HG03064 (cell line): Measurements from ENCODE around the gene ERN1.

ENCODE experiments used
- ATAC-seq: cut with Tn5 transposase; IDR thresholded peaks from one replicate; pipeline ENCODE4 v1.9.1; 2021; ENCODE audit warnings: low read depth; ENCODE audit not compliant: unreplicated experiment

ERN1 gene

DNA sequence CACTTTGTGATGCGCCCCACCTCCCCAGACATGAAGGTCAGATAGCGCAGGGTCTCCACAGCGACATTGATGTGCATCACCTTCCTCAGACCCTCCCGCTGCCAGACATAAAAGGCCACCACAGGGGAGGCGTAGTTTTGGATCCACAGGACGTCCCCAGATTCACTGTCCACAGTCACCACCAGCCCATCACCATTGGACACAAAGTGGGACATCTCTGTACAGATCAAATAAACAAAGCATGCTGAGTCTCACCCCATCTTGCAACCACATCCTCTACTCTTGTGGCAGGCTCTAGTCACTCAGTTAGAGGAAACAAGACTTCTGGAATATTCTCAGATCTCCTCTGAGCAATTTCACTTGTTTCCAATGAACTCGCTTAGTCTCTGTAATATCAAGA, 63.2 kb downstream of the ERN1 start:
- no peak for ATAC-seq

GRCh38 chr17:64065161-64065560, 64.8 kb downstream of the ERN1 start:
- no peak for ATAC-seq

- no peak for ATAC-seq
Measured at GRCh38 chr17:64064331-64064730, 65.6 kb downstream of the ERN1 start.

DNA sequence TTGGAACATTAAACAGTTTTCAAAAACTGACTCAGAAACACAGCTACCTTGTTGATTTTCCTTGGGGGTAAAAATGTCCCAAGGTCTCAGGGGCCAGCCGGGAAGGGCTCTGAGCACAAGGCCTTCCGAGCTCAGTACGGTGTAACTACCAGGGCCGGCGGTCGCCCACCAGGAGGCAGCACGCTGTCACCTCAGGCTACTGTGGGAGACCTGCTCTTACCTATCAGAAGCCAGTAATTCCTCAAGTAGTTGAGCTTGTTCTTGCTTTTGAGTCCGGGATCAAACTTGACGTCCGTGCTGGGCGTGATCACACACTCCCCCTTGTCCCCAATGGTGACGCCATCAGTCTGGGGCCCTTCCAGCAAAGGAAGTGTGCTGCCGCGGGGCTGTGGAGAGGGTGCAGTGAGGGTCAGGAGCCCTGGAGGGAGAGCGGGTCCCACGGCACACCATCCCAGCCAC, 66.1 kb downstream of the ERN1 start:
- no peak for ATAC-seq

- no peak for ATAC-seq
Measured at GRCh38 chr17:64063088-64063487, 66.9 kb downstream of the ERN1 start.

DNA sequence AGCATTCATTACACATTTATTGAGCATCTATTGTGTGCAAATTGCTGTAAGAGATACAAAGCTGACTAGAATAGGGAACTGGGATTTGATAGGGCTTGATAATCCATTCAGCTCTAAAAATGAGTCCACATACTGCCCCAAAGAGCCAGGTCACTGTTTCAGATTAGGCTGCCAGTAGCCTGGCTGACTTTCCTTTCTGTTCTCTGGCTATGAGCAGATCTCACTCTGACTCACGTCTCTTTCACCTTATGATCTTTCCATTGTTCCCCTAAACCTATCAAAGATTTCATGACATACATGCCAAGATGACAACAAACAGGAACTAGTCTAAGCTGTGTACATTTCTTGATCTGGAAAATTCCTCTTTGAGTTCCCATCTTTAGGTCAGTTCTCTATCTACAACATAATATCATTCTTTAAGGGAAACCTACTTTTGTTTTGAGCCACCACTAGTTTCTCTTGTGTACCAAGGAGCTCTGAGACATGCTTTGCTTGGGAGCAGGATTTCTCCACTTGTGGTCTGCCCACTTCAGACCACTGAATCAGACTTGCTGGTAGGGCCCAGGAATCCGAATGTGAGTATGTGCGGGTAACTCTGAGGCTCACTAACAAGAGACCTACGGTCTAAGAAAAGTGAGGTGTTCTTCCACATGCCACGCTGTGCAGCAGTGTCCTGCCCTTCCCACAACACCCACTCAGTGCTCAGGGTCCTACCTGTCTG, 68.6 kb downstream of the ERN1 start:
- ATAC-seq = no peak

- no peak for ATAC-seq
Measured at GRCh38 chr17:64060331-64060730, 69.6 kb downstream of the ERN1 start.

- ATAC-seq = no peak
Measured at GRCh38 chr17:64059756-64060155, 70.2 kb downstream of the ERN1 start.

GRCh38 chr17:64058621-64059020, 71.3 kb downstream of the ERN1 start:
- no peak for ATAC-seq

DNA sequence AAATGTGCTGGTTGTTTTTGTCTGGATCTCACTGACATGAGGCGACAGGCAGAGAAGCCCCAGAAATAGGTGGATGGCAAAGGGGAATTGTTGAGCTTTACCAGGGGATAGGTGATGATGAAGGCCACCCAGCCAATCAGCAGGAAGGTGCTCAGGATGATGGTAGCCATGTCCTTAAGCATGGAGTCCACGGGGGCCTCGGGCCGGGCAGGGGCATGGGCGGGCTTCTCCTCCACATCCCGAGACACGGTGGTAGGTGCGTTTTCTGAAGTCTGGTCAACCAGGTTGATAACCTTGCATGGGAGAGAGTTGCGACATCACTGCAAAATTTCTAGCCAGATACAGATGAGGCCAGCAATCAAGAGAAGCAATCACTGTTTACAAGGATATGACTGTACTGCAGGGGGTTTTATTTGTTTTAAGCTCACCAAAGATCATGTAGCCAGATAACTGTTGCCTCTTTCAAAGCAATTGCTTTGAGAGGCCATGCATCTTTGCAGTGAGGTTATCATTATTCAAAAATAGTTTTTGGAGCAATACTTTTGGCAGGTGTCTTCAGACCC, 72.2 kb downstream of the ERN1 start:
- ATAC-seq = no peak

DNA sequence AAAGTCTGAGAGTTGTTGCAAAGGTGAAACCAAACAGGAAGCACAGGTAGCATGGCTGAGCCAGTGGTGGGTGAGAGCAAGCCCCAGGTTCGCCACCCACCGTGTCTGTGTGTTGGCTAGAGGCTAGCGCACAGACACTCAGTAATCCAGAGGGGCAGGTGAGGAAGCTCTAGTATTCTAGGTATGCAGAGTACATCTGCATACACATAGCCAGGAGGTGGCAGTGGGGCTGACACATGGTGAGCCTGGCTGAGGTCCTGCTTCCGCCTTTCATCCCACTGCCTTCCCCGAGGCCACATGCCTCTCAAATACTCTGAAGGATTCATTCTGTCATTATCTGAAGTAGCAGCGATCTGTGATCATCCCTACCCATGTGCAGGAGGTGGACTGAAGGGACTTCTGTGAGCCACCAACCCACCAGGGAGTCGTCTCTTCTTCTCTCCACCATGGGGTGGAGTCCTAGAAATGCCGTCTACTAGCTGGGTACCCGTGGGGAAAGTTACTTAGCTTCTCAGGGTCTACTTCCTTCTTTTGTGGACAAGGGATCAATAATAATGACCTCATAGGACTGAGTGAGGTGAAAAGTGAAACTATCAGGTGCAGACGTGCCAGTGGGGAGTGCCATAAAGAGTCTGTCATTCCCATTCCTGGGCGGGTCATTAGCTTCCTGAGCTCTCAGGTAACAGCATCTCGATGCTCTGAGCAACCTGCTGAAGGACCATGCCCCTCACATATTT, 73.5 kb downstream of the ERN1 start:
- ATAC-seq = peak; percentile 59

GRCh38 chr17:64055183-64056142, 74.5 kb downstream of the ERN1 start:
- ATAC-seq = no peak

GRCh38 chr17:64054304-64054703, 75.6 kb downstream of the ERN1 start:
- no peak for ATAC-seq

- ATAC-seq = no peak
Measured at GRCh38 chr17:64053101-64053500, 76.8 kb downstream of the ERN1 start.

DNA sequence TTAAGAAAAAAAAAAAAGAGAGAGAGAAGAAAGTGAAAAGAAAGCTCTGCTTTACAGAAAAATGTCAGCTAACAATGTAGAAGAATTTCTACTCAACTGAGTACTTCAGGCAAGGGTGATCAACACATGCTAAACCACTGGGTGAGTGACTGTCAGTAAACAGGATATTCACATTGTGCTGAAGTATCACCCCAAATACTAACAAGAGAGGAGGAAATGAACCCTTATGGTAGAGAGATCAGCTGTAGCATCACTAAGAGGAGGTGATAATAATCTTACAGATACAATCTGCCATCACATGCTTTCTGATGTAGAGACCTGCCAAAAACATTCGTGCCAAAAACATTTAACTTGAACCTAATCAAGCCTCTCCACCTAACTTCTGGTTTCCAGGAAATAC, 78.8 kb downstream of the ERN1 start:
- ATAC-seq = no peak

GRCh38 chr17:64048805-64049204, 81.1 kb downstream of the ERN1 start:
- no peak for ATAC-seq

DNA sequence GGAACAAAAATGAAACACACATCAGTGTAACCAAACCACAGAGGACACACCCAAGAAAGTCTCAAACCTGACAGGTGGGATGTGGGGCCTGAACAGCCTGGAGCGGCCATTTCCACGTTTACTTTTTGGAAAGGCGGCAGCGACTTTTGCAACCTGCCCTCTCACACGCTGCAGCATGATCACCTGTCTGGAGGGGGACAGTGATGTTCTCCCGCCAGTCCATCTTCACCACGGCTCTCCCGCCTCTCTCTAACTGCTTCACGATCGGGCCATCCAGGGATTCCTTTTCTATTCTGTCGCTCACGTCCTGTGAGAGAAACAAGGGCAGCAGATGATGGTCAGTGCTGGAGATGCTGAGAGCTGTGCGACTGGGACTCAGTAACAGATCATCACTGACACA, 84.8 kb downstream of the ERN1 start:
- ATAC-seq = no peak

- ATAC-seq = no peak
Measured at GRCh38 chr17:64042700-64043485, 87.1 kb downstream of the ERN1 start.

- no peak for ATAC-seq
Measured at GRCh38 chr17:64041912-64042311, 88.0 kb downstream of the ERN1 start.

GRCh38 chr17:64040206-64040605, 89.7 kb downstream of the ERN1 start:
- ATAC-seq = no peak
